Stimulated activated CD8-positive, alpha-beta memory T cell treated with anti-CD3 and anti-CD28 coated beads, Interleukin-2, amount 100 ng/mL, for 1 hour (primary cell): ENCODE measurements around the gene KHK.

Experiments used
- DNase-seq, 2 donors: peaks; one replicate each; pipeline ENCODE4 v3.0.0-alpha.2; 2020; ENCODE audit warnings: low read depth in 2 of 2

Gene KHK

DNA sequence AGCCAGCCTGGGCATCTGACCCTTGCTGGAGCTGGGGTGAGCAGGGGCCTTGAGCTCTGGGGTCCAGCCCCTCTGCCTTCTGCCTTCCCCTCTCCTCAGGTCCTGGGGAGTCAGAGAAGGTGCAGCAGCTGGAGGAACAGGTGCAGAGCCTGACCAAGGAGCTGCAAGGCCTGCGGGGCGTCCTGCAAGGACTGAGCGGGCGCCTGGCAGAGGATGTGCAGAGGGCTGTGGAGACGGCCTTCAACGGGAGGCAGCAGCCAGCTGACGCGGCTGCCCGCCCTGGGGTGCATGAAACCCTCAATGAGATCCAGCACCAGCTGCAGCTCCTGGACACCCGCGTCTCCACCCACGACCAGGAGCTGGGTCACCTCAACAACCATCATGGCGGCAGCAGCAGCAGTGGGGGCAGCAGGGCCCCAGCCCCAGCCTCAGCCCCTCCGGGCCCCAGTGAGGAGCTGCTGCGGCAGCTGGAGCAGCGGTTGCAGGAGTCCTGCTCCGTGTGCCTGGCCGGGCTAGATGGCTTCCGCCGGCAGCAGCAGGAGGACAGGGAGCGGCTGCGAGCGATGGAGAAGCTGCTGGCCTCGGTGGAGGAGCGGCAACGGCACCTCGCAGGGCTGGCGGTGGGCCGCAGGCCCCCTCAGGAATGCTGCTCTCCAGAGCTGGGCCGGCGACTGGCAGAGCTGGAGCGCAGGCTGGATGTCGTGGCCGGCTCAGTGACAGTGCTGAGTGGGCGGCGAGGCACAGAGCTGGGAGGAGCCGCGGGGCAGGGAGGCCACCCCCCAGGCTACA, 4.4 kb upstream of the KHK start:
- DNase-seq = no peak

DNA sequence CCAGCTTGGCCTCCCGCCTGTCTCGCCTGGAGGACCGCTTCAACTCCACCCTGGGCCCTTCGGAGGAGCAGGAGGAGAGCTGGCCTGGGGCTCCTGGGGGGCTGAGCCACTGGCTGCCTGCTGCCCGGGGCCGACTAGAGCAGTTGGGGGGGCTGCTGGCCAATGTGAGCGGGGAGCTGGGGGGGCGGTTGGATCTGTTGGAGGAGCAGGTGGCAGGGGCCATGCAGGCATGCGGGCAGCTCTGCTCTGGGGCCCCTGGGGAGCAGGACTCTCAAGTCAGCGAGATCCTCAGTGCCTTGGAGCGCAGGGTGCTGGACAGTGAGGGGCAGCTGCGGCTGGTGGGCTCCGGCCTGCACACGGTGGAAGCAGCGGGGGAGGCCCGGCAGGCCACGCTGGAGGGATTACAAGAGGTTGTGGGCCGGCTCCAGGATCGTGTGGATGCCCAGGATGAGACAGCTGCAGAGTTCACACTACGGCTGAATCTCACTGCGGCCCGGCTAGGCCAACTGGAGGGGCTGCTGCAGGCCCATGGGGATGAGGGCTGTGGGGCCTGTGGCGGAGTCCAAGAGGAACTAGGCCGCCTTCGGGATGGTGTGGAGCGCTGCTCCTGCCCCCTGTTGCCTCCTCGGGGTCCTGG, 3.7 kb upstream of the KHK start:
- no peak for DNase-seq

DNA sequence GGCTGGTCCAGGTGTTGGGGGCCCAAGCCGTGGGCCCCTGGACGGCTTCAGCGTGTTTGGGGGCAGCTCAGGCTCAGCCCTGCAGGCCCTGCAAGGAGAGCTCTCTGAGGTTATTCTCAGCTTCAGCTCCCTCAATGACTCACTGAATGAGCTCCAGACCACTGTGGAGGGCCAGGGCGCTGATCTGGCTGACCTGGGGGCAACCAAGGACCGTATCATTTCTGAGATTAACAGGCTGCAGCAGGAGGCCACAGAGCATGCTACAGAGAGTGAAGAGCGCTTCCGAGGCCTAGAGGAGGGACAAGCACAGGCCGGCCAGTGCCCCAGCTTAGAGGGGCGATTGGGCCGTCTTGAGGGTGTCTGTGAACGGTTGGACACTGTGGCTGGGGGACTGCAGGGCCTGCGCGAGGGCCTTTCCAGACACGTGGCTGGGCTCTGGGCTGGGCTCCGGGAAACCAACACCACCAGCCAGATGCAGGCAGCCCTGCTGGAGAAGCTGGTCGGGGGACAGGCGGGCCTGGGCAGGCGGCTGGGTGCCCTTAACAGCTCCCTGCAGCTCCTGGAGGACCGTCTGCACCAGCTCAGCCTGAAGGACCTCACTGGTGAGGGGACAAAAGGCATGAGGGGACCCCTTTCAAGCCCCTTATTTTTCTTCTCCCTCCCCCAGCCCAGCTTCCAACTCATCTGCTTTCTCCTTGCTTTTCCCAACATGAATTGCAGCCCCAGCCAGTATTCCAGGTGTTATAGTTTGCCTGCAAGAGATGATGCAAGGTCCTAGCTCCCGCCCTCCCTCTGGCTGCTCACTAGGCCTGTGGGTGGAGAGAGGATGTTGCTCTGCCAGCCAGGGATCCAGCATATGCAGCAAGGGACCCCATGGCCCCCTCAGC, 2.9 kb upstream of the KHK start:
- DNase-seq = no peak

DNA sequence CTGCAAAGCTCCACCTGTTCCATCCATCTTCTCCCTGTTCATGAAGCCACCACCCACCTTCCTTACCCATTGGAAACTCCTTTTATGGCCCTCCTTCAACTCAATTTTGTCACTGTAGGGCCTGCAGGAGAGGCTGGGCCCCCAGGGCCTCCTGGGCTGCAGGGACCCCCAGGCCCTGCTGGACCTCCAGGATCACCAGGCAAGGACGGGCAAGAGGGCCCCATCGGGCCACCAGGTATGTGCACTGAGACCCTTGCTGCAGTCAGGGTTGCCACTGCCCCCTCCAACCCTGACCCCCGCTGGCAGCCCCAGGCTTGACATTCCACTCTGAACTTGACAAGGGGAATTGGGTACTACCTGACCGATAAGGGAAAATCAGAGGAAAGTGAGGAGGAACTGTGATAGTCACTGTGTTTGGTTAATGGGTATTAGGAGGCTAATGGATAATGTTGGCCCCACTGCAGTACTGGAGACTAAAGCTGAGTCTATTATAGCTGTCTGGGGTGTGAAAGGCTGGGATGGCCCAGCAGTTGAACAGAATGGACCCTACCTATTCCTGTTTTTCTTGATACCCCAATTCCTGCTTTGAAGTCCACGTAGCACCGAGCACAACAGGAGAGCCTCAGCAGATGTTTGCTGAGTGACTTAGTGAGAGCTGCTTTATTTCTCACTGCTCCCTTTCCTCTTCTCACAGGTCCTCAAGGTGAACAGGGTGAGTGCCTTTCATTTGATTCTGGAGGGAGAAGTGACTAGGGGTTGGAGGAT, 2.1 kb upstream of the KHK start:
- DNase-seq = no peak

DNA sequence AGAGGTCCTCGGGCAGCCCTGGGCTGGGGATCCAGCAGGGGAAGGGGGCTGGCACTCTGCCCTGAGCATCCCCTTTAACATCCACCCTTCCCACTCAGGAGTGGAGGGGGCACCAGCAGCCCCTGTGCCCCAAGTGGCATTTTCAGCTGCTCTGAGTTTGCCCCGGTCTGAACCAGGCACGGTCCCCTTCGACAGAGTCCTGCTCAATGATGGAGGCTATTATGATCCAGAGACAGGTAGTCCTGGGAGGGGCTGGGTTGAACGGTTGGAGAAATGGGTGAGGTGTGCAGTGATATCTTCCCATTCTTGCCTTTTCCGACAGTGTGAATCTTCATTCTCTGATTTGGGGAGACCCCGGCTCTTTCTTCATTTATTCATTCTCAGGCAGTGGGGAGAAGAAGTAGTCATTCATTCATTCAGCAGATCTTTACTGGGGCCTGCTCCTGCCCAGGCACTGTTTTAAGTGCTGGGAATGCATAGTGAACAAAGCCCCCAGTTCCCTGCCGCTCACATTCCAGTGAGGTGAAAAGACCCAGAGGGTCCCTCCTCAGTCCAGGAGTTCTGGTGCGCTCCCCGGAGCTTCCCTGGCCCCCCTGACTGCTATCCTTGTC, 1.4 kb upstream of the KHK start:
- DNase-seq = no peak

DNA sequence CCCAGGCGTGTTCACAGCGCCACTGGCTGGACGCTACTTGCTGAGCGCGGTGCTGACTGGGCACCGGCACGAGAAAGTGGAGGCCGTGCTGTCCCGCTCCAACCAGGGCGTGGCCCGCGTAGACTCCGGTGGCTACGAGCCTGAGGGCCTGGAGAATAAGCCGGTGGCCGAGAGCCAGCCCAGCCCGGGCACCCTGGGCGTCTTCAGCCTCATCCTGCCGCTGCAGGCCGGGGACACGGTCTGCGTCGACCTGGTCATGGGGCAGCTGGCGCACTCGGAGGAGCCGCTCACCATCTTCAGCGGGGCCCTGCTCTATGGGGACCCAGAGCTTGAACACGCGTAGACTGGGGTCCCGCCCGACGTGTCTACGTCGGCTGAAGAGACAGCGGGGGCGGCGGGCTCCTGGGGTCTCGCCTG, 891 bp upstream of the KHK start:
- no peak for DNase-seq

DNA sequence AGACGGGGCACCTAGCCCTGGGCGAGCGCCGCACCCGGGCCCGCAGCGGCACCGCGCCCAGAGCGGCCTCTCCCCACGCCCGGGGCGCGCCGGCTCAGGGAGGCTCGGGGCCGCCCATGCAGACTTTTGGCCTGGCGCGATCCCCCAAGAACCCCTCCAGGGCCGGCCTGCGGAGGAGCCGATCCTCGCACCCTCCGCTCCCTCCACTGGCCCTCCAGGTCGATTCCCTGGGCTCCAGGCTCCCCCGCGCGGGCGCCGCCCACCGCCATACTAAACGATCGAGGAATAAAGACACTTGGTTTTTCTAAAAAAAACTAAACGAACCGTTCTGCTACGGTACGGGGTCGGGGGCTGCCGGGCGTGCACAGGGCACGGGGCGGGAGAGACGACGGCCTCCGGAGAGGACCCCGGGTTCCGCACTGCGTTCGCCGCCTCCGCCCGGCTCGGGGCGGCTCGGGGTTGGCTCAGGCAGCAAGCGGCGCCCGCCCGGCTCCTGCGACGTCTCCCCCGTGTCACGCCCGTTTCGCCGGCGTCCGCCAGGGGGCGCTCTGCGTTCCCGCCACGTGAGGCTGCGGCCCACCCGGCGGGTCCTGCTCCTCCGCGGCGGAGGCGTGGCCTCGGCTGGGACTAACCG, 365 bp upstream of the KHK start:
- DNase-seq = peak; percentile 96 to 99

DNA sequence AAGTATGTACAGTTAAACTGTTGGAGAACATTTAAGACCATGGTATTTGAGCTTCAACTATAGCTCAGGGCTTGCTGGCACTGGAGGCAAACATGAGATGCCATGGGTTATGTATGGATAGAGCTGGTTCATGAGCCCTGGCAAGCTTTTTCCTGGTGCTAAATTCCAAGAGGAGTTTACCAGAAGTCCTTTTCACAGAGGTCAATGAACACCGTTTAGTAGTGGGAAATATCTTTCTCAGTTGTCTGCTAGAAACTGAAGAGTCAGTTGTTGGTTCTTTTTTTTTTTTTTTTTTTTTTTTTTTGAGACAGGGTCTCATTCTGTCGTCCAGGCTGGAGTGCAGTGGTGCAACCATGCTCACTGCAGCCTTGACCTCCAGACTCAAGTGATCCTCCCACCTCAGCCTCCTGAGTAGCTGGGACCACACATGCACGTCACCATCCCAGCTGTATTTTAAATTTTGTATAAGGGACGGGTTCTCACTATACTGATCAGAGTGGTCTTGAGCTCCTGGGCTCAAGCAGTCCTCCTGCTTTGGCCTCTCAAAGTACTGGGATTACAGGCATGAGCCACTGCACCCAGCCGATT, 1.3 kb downstream of the KHK start:
- DNase-seq = no peak

DNA sequence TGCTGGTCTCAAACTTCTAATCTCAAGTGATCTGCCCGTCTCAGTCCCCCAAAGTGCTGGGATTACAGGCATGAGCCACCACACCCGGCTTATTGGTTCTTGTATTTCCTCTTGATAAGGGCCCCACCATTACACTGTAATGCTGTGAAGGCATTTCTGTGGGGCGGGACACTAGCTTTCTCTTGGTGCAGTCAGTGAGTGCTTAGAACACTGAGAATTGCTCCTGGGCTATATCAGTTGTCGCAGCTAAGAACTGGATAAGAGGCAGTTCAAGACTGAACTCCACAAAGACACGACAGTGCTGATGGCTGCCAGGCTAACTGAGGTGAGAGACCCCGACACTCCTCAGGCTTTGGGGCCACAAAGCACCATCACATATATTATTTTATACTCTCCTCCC, 2.1 kb downstream of the KHK start:
- DNase-seq = no peak

DNA sequence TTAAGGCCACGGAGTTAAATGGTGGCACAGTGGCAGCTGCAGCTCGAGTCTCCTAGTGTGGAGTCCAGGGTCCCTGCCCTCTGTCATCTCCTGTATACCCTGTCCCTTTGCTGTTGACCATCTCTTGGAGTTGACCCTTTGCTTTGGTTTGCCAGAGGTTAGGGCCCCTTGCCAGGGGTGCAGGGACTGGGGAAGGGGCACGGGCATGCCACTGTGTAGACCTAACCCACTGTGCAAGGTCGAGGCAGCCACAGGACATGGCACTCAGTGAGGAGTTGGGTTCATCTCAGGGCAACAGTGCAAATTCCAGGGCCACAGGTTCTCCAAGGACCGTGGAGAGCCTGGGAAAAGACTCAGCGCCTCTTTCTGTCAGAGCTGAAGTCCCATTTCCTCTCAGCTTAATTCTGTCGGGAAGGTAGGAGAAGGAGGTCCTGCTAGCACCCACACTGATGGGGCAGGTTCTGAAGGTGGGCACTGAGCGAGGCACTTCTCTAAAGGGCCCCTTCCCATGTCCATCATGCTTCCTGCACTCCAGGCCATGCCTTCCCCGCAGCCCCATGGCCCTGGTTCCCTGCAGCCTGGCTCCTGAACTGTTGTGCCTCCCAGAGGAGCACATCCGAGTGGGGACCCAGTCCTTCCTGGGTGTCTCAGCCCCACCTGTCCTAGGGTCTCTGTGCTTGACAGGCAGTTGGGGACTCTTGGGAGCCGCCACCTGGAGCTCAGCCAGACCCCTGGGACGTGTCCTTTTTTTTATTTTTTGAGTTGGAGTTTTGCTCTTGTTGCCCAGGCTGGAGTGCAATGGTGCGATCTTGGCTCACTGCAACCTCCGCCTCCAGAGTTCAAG, 2.8 kb downstream of the KHK start:
- DNase-seq = no peak

DNA sequence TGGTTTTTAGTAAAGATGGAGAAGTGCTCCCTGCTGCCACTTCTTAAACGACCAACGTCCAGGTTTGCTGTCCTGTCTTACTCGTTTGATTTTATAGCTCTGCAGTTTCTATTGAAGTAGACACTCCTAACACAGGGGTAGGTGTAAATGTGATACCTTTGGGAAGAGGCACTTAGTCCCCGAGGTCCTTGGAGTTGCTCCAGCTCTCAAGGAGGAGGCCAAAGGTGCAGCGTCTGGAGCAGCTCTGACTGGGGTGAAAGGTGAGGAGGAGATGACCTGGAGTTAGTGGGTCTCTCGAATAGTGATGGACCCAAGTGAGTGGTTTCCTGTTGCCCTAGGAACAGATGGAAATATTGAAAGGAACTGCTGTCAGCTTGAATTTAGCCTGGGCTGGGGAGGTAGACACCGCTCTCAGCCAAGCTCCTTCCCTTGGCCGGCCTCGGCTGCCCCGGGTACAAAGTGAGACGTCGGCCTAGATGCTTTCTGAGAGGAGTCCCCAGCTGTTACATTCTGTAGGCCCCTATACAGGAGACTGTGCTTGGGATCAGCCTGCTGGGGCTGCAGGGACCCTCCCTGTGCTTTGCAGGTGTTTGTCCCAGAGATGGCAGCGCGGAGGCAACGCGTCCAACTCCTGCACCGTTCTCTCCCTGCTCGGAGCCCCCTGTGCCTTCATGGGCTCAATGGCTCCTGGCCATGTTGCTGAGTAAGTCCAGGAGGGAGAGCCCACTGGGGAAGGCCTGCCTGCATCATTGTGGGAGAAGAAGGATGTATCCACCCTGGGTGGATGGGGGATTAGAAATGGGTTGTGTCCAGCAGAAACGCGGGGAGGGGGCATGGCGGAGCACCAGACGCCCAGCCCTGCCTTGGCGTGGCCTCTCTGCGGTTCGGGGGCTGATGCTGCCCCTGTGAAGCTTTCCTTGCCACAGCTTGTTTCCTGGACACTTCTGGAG, 5.4 kb downstream of the KHK start:
- no peak for DNase-seq

DNA sequence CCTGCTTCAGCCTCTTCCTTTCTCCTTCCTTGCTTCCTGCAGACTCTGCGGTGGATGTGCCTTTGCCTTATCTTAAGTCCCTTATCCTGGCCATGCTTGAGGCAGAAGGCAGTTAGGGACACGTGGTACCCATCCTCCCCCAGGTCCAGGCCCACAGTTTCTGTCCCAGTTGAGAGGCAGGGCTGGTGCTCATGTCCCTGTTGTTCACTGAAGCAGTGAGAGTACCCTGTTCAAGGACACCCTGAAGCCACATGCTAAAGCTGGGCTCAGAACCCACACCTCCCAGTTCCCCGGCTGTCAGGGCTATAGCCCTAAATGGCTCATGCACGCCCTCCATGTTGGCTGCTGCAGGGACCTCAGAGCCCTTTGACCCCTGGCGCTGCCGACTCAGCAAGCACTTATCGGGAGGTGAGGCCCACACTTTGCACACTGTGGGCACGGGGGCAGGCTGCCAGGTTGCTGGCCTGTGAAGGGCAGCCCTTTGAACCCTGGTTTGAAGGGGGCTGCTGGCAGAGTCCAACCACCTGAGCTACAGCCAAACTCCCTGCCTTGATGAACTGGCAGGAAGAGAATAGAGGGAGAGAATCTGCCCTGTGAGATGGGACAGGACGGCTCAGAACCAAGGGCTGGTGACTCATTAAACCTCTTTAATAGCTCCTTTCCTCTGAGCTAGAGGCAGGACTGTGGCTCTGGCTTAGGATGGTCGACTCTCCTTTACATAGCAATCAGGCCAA, 6.3 kb downstream of the KHK start:
- no peak for DNase-seq

DNA sequence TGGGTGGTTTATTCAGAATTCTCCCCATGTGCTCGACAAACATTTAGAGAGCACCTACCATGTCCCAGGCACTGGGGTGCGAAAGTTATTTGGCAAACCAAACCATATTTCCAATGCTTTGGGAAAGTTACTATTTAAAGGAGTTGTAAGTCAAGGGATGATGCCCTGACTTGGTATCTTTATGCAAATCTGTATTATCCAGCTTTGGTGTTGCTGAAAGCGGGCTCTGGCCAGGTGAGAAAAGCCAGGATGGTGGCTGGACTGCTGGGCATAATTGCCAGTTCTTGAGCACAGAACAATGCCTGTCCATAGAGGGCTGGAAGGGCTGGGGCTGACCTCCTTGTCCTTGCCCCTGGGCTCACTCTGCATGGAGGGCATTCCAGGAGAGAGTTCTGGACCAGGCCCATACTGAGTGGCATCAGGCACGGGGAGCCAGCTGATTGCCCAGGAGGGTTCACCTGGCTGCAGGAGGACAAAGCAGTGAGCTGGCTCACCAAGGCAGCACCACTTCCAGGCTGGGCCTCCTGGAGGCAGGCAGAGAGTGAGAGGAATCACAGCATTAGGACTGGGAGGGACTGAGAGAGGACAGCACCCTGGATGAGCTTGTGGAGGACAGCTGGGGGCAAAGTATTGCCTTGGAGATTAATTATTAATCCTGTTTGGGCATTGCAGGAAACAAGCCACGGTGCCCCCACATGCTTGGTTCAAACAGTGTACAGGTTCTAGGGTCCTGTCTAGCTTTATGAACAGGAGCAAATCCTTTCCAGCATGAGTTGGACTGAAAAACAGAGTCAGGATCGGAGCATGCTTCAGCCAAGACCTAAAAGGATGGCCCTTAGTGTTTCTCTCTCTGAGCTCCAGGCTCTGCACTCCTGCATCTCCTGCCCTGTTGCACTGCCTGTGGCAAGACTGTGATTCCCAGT, 7.1 kb downstream of the KHK start:
- no peak for DNase-seq

DNA sequence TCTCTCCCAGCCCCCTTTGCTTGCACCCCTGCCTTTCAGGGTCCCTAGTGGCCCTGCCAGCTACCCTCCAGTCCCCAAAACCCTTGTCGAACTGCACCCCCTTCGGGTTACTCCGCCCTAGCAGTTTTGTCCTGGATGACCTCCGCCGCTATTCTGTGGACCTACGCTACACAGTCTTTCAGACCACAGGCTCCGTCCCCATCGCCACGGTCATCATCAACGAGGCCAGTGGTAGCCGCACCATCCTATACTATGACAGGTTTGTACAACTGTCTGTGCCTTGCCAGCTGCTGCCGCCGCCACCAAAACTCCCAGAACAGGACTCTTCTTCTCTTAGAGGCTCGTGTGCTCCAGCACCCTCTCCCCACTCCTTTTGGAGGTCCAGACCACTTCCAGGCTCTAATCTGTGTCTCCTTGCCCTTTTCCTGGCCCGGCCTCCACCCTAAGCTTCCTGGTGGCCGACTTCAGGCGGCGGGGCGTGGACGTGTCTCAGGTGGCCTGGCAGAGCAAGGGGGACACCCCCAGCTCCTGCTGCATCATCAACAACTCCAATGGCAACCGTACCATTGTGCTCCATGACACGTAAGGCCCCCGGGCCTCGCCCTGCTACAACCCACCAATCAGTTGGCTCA, 7.9 kb downstream of the KHK start:
- DNase-seq = no peak

DNA sequence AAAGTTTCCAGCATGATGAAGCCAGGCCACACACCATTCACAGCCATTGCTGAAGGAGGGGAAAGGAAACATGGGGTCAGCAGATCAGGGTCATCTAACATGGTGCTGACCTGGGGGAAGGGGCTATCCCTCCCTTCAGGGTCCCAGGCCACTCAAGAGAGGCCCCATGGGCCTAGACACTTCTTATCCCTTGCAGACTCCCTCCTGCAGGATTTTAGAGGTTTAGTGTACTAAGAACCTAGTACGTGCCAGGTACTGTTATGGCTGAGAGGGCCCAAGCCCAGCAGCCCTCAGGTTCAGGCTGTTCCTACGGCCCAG, 8.8 kb downstream of the KHK start:
- DNase-seq = no peak
